ENCODE measurements around the gene CYP27A1. TPM values are rescaled to one million over a fixed set of nuclear protein-coding genes. Genes with fewer than 3 reads are reported as not detected.

The CYP27A1 gene
- total and polyA plus RNA-seq, 7 donors, result 9.3 to 48.4 (median 32.0) TPM

- intact Hi-C loops (cut with DNase I), result no loop called here
- WGBS, 3 donors, result 85 to 87% (median 85%) methylated on average over 9 of the region's 9 CpGs
- DNase-seq (no peak), ATAC-seq (no peak)
- H3K27ac ChIP-seq, result no peak overlapping the region
- TF ChIP-seq CTCF (IDR thresholded peaks at IDR 0.05), result no peak
- H3K36me3 ChIP-seq (ENCODE audit: insufficient read depth in 1 of 2, low read depth in 1 of 2), result no peaks in the 10 kb centered on the region
- peaks cover 4% of the 10 kb centered on the region for H3K4me1 ChIP-seq
- H3K4me3 ChIP-seq, result no peak overlapping the region
- H3K27me3 ChIP-seq (ENCODE audit: insufficient read depth in 3 of 3, low read length in 2 of 3), result no peaks in the 10 kb centered on the region
- no peaks in the 10 kb centered on the region for H3K9me3 ChIP-seq
Observed at GRCh38 chr2:218777276-218777990, 4.5 kb upstream of the CYP27A1 start.

DNA sequence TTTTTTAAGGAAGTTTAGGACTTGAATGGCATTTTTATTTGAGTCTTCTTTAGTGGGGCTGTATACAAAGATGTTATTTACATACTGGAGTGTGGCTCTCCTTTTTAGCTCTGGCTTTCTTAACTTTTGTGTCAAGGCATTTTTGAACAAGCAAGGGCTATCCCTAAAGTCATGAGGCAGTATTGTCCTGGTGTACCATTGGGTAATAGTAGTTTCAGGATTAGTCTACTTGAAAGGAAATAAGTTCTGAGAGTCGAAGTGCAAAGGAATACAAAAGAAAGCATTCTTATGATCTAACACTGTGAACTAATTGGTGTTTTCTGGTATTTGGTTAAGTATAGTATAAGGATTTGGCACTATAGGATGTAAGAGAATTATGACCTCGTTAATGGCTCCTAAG lies 1.9 kb upstream of the CYP27A1 start:
- intact Hi-C loops (cut with DNase I), result loop anchor here in 1 of 2 donors (5.0 kb wide), 2 partner anchors 52 to 68 kb away; partner anchors contain the start of genes PRKAG3 and TTLL4
- ATAC-seq (no peak), DNase-seq (no peak)
- peaks cover 0 to 2% (median 0%) of the 10 kb centered on the region in 3 donors for H3K27me3 ChIP-seq (ENCODE audit: insufficient read depth in 3 of 3, low read length in 2 of 3)
- H3K27ac ChIP-seq, result no peak overlapping the region
- peaks cover 22% of the 10 kb centered on the region for H3K4me1 ChIP-seq
- TF ChIP-seq CTCF (IDR thresholded peaks at IDR 0.05), result no peak
- 71 to 97% (median 92%) methylated on average over 2 of the region's 2 CpGs for WGBS, 3 donors
- no peak overlapping the region for H3K4me3 ChIP-seq
- H3K36me3 ChIP-seq (ENCODE audit: insufficient read depth in 1 of 2, low read depth in 1 of 2), result no peaks in the 10 kb centered on the region
- H3K9me3 ChIP-seq, result no peaks in the 10 kb centered on the region

DNA sequence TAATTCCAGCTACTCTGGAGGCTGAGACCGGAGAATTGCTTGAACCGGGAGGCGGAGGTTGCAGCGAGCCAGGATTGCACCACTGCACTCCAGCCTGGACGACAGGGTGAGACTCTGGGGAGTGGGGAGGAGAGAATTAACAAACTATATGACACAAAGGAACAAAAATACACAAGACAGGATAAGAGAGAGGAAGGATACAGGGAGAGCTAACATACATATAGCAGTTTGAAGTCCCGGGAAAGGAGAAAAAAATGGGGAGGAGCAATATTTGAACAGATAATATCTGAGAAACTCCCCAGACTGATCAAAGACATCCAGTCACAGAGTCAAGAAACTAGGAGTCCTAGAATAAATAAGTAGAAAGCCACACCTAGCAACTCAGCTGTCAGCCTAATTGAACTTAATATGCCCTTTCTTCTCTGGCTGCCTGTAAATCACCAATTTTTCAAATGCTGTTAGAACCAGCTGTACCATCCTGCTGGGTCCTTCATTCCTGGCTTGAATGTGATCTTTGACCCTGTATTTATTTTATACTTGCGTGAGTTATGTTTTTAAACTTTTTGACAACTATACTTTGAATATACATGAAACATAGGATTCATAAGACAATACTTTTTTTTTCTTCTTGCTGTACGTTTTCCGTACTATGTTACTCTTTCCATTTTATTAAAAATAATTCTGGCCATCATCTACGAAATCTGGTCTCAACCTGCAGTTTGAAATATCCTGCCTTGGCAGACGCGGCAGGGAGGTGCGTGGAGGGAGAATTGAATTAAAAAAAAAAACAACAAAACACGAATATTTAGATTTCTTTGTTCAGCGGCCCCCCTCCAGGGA lies 876 bp upstream of the CYP27A1 start:
- Histone ChIP-seq H3K27ac (peak overlapping the region; percentile 78), H3K36me3 (ENCODE audit: insufficient read depth in 1 of 2, low read depth in 1 of 2) (no peaks in the 10 kb centered on the region), H3K4me3 (peak overlapping the region; percentile 74), H3K9me3 (no peaks in the 10 kb centered on the region), H3K27me3 (ENCODE audit: insufficient read depth in 3 of 3, low read length in 2 of 3) (peaks cover 0 to 2% (median 0%) of the 10 kb centered on the region in 3 donors), H3K4me1 (peaks cover 26% of the 10 kb centered on the region)
- DNase-seq (no peak), ATAC-seq (no peak)
- WGBS, 3 donors, result 34 to 44% (median 34%) methylated on average over 15 of the region's 15 CpGs
- TF ChIP-seq CTCF (IDR thresholded peaks at IDR 0.05), result no peak
- intact Hi-C loops (cut with DNase I), result loop anchor here in 1 of 2 donors (5.0 kb wide), 2 partner anchors 51 to 69 kb away; partner anchors contain the start of genes PRKAG3 and TTLL4

GRCh38 chr2:218782528-218782844 lies 539 bp downstream of the CYP27A1 start:
- Histone ChIP-seq H3K36me3 (ENCODE audit: insufficient read depth in 1 of 2, low read depth in 1 of 2) (no peaks in the 10 kb centered on the region), H3K9me3 (no peaks in the 10 kb centered on the region), H3K4me1 (peaks cover 26% of the 10 kb centered on the region), H3K27me3 (ENCODE audit: insufficient read depth in 3 of 3, low read length in 2 of 3) (peaks cover 0 to 2% (median 0%) of the 10 kb centered on the region in 3 donors), H3K27ac (peak overlapping the region; percentile 78), H3K4me3 (peak overlapping the region; percentile 74)
- DNase-seq (no peak), ATAC-seq (peak in 3 of 4 donors; percentile 36 to 59 (median 40))
- WGBS, 3 donors, result 5 to 9% (median 7%) methylated on average over 6 of the region's 6 CpGs
- TF ChIP-seq CTCF (IDR thresholded peaks at IDR 0.05), result no peak
- intact Hi-C loops (cut with DNase I), result loop anchor here in 1 of 2 donors (5.0 kb wide), 2 partner anchors 50 to 70 kb away; partner anchors contain the start of genes PRKAG3 and TTLL4

Data from psoas muscle (tissue), 8 donors.